MCF 10A (cell line): ENCODE results near the gene P2RX3. TPM values are rescaled to one million over a fixed set of nuclear protein-coding genes. Genes with fewer than 3 reads are reported as not detected.

ENCODE experiments used
- BruUV-seq: library from RNA; stranded (reverse); fragments of 400-500 nt; replicated peaks from 2 replicates; lab custom pipeline; 2021; lab: Mats Ljungman, UMichigan
- CTCF ChIA-PET: fragments of 300-600 bp; sonication (Branson Sonifier 250); formaldehyde crosslinking; extraction: SDS; loops from one replicate; lab custom pipeline; 2021; ENCODE audit warnings: antibody characterized with exemption, inconsistent platforms; lab: Yijun Ruan, JAX
- POLR2A ChIA-PET: fragments of 300-600, 350-650 bp; sonication (Branson Sonifier 250); formaldehyde crosslinking; extraction: SDS; loops from one replicate; lab custom pipeline; 2020; ENCODE audit warnings: antibody characterized with exemption, inconsistent platforms; lab: Yijun Ruan, JAX
- DNase-seq: peaks from one replicate; pipeline ENCODE4 v3.0.0-alpha.2; 2018; ENCODE audit not compliant: unreplicated experiment
- H3K27ac Mint-ChIP-seq: one replicate; pipeline ENCODE4 v1.8.0; 2022; ENCODE audit warnings: mild to moderate bottlenecking, low read depth, mixed read lengths; ENCODE audit not compliant: unreplicated experiment
- H3K27me3 Mint-ChIP-seq: one replicate; pipeline ENCODE4 v1.8.0; 2022; ENCODE audit warnings: mixed read lengths; ENCODE audit not compliant: insufficient read depth, unreplicated experiment
- H3K36me3 Mint-ChIP-seq: one replicate; pipeline ENCODE4 v1.8.0; 2022; ENCODE audit warnings: mild to moderate bottlenecking, moderate library complexity, mixed read lengths; ENCODE audit not compliant: insufficient read depth, unreplicated experiment
- H3K4me1 Mint-ChIP-seq: one replicate; pipeline ENCODE4 v1.8.0; 2022; ENCODE audit warnings: mixed read lengths; ENCODE audit not compliant: insufficient read depth, unreplicated experiment
- H3K4me3 Mint-ChIP-seq: one replicate; pipeline ENCODE4 v1.8.0; 2022; ENCODE audit warnings: mild to moderate bottlenecking, moderate library complexity, mixed read lengths; ENCODE audit not compliant: unreplicated experiment
- H3K9me3 Mint-ChIP-seq: one replicate; pipeline ENCODE4 v1.8.0; 2022; ENCODE audit warnings: mixed read lengths; ENCODE audit not compliant: unreplicated experiment
- intact Hi-C: fragments of 100-400 bp; cut with micrococcal nuclease; formaldehyde crosslinking; loops from 2 replicates; pipeline ENCODE4 v1.14.1; 2022
- total RNA-seq: library from RNA; stranded (reverse); gene quantifications from 2 replicates; pipeline ENCODE4 v1.2.3, GENCODE V29; 2022
- TF ChIP-seq, protein P1 (sequence below): fragments of 200-600 bp; IDR thresholded peaks from one replicate; pipeline ENCODE4 v1.8.0; 2022; ENCODE audit warnings: antibody characterized with exemption, mild to moderate bottlenecking; ENCODE audit not compliant: unreplicated experiment

The P2RX3 gene
- total RNA-seq, 1 experiment from 2014 or later, result not detected

DNA sequence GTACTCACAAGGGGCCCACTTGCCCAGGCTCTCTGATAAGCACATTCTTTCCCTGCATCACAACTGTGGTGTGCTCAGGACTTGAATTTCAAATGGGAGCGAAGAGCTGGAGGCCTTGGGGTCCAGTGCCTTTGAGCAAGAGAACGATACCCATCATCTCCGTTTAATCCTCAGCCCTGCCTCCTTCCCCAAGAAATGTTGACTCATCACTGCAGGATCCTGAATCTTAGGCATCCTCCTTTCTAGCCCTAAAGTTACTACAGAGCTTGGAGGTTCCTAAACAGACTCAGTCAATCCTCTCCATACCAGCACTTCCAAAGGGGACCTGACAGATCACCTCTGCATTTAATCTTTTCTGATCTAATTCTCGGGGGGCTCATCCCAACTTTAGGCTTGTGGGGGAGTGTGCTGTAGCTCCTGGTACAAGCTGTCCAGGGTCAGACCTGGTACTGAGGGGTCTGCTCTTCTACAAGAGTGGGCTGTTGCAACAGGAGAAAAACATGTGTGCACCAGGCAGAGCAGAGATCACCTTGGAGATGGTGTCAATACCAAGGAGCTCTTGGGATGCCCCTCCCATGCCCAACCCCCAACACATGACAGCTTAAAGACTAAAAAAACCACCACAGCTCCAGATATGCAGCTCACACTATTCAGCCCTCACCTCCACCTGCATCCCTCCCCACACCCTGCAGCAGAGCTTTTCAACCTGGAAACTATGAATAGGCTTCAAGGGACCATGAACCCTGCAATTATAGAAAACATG lies 56.2 kb downstream of the P2RX3 start:
- intact Hi-C loops, result no loop called here
- POLR2A ChIA-PET, result interaction anchor here (1.1 kb wide), 1 partner anchor 14 kb away, joined by 3 read pairs; no protein-coding TSS in a partner anchor
- Mint-ChIP-seq H3K9me3 (no peaks in the 10 kb centered on the region), H3K4me3 (no peak overlapping the region), H3K27ac (no peak overlapping the region), H3K36me3 (no peaks in the 10 kb centered on the region), H3K27me3 (peaks cover 30% of the 10 kb centered on the region), H3K4me1 (no peaks in the 10 kb centered on the region)
- TF ChIP-seq, protein P1, sequence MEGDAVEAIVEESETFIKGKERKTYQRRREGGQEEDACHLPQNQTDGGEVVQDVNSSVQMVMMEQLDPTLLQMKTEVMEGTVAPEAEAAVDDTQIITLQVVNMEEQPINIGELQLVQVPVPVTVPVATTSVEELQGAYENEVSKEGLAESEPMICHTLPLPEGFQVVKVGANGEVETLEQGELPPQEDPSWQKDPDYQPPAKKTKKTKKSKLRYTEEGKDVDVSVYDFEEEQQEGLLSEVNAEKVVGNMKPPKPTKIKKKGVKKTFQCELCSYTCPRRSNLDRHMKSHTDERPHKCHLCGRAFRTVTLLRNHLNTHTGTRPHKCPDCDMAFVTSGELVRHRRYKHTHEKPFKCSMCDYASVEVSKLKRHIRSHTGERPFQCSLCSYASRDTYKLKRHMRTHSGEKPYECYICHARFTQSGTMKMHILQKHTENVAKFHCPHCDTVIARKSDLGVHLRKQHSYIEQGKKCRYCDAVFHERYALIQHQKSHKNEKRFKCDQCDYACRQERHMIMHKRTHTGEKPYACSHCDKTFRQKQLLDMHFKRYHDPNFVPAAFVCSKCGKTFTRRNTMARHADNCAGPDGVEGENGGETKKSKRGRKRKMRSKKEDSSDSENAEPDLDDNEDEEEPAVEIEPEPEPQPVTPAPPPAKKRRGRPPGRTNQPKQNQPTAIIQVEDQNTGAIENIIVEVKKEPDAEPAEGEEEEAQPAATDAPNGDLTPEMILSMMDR, result no peak
- CTCF ChIA-PET, result interaction anchor here (1.0 kb wide), 1 partner anchor 44 kb away, joined by 4 read pairs; no protein-coding TSS in a partner anchor
- BruUV-seq, result no TSS peak
- no peak for DNase-seq

DNA sequence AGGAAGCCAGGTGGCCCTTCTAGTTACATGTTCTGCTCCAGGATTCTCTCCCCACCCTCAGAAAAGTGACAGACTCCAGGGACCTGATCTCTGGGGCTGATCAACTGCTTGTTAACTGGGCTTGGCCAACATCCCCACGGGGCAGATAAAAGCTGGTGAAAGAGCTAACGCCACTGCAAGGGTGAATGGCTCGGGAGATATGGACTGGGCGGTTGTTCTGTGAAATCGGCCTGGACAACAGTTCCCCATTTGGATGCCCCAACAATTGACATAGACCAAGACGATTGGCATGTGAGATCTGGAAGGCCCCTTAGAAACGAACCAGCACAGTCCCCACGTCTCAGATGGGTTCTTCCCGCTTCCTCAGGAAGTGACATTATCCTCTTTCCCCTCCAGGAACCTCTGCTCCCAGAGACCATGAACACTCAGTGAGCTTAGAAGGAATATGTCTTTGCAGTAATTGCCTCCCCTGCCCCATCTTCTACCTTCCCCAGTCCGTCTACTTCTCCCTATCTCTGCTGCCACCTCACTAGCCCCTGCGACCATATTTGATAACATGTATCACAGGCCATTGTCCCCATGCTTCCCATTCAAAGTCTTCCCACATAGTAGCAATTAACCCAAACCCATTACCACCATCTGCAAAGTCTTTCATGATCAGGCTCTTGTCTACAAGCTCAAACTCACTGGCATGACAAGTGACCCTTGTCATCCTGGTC lies 57.9 kb downstream of the P2RX3 start:
- BruUV-seq, result no TSS peak
- POLR2A ChIA-PET, result interaction anchor here (0.6 kb wide), 1 partner anchor 65 kb away, joined by 3 read pairs; no protein-coding TSS in a partner anchor
- Mint-ChIP-seq H3K36me3 (no peaks in the 10 kb centered on the region), H3K27me3 (peaks cover 14% of the 10 kb centered on the region), H3K4me3 (no peak overlapping the region), H3K27ac (no peak overlapping the region), H3K4me1 (no peaks in the 10 kb centered on the region), H3K9me3 (no peaks in the 10 kb centered on the region)
- CTCF ChIA-PET, result no interaction called here
- no peak for DNase-seq
- TF ChIP-seq, protein P1, result no peak
- intact Hi-C loops, result no loop called here

DNA sequence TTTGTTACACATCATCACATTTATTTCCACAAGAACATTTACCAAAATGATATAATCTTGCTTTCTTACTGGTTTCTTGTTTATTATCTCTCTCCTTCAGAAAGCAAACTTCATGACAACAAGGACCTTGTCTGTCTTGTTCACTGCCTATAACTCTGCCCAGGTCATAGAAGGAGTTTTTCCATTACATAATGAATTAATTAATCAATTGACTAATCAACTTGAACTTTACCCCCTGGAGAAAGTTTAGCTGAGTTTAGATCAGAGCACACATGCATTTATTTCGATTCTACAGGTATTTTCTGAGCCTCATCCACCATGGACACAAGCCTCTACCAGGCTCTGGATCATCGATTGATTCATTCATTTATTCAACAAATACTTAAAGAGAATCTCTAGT lies 58.6 kb downstream of the P2RX3 start:
- Mint-ChIP-seq H3K4me3 (no peak overlapping the region), H3K9me3 (no peaks in the 10 kb centered on the region), H3K36me3 (no peaks in the 10 kb centered on the region), H3K27ac (no peak overlapping the region), H3K4me1 (no peaks in the 10 kb centered on the region), H3K27me3 (peaks cover 9% of the 10 kb centered on the region)
- intact Hi-C loops, result no loop called here
- CTCF ChIA-PET, result interaction anchor here (0.6 to 1.0 kb wide), 3 partner anchors 61 to 265 kb away, joined by 3 read pairs; no protein-coding TSS in a partner anchor
- TF ChIP-seq, protein P1, result no peak
- POLR2A ChIA-PET, result interaction anchor here (0.6 kb wide), 1 partner anchor 66 kb away, joined by 3 read pairs; no protein-coding TSS in a partner anchor
- no peak for DNase-seq
- BruUV-seq, result no TSS peak

DNA sequence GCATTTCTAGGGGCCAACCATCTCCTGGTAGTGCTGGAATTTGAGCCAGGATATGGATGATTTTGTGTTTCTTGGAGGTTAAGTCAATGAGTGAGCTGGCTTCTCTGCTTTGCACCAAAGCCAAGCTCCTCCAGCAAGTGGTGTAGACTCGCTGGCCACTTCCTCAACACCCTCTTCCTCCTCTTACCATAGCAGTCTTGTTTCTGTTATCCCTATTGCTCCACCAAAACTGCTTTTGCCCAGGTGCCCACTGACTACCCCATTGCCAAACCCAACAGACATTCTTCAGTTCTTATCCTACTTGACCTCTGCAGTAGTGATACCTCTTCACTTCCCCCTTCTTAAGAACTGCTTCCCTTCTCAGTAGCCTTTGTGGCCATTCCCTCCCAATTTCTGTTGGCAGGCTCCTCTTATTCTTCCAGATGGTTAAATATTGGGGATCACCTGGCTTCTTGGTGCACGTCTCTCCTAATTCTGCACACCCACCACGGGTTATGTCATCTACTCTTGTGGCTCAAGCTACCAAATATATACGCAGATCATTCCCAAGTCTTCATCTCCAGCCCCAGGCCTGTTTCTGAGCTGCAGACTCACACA lies 59.3 kb downstream of the P2RX3 start:
- no peak overlapping the region for H3K4me3 Mint-ChIP-seq
- no peak for DNase-seq
- no peaks in the 10 kb centered on the region for H3K36me3 Mint-ChIP-seq
- H3K9me3 Mint-ChIP-seq, result no peaks in the 10 kb centered on the region
- H3K27ac Mint-ChIP-seq, result no peak overlapping the region
- no TSS peak for BruUV-seq
- TF ChIP-seq, protein P1, result no peak
- ChIA-PET POLR2A (no interaction called here), CTCF (interaction anchor here (0.6 to 1.0 kb wide), 3 partner anchors 61 to 266 kb away, joined by 3 read pairs; no protein-coding TSS in a partner anchor)
- intact Hi-C loops, result no loop called here
- H3K4me1 Mint-ChIP-seq, result no peaks in the 10 kb centered on the region
- H3K27me3 Mint-ChIP-seq, result peaks cover 1% of the 10 kb centered on the region
